Endothelial cell of umbilical vein (primary cell): ENCODE data around the gene SPARC. TPM values are rescaled to one million over a fixed set of nuclear protein-coding genes. Genes with fewer than 3 reads are reported as not detected.
A peak's percentile ranks its signal among the peaks of the same experiment; 100 is the strongest.

Experiments
- BruUV-seq: library from RNA; stranded (reverse); fragments of 400-500 nt; replicated peaks from 2 replicates; lab custom pipeline; 2021; lab: Mats Ljungman, UMichigan
- CTCF ChIA-PET: fragments of 300-600, 350-600 bp; sonication (Branson Sonifier 250); formaldehyde crosslinking; loops from one replicate; lab custom pipeline; 2021; ENCODE audit warnings: antibody characterized with exemption, inconsistent platforms; lab: Charles Lee
- POLR2A ChIA-PET: fragments of 300-600, 350-600 bp; sonication (Branson Sonifier 250); formaldehyde crosslinking; loops from one replicate; lab custom pipeline; 2021; ENCODE audit warnings: antibody characterized with exemption, inconsistent platforms; lab: Charles Lee
- DNase-seq: peaks from one replicate; pipeline ENCODE4 v3.0.0-alpha.2; 2011; ENCODE audit warnings: low read depth, low spot score
- FAIRE-seq: peaks from 2 replicates; lab custom pipeline; 2011; peaks lifted over from hg19 to GRCh38; lab: Jason Lieb, UNC
- H2AFZ ChIP-seq: 2 replicates; pipeline ENCODE4 v1.6.0; 2012; ENCODE audit warnings: low read depth, low read length, control low read depth, inconsistent platforms
- H3K27ac ChIP-seq: 2 replicates; pipeline ENCODE4 v1.5.1; 2011; ENCODE audit warnings: low read depth, mild to moderate bottlenecking, control low read depth, low read length, moderate library complexity; ENCODE audit not compliant: insufficient read depth
- H3K27me3 ChIP-seq, 2 experiments: 2 replicates each; pipeline versions ENCODE4 v1.6.0 to v1.6.1; 2011; ENCODE audit warnings: low read length in 2 of 2, mixed read lengths in 1 of 2; ENCODE audit not compliant: control insufficient read depth in 2 of 2, insufficient read depth in 2 of 2
- H3K36me3 ChIP-seq, 2 experiments: 2 replicates in 1 of 2; 3 replicates in 1 of 2; pipeline ENCODE4 v1.5.1; 2011; ENCODE audit warnings: low read length in 2 of 2, mild to moderate bottlenecking in 1 of 2, moderate library complexity in 1 of 2; ENCODE audit not compliant: control insufficient read depth in 2 of 2, insufficient read depth in 2 of 2; ENCODE audit errors: extremely low read depth in 1 of 2
- H3K4me1 ChIP-seq: 3 replicates; pipeline ENCODE4 v1.5.1; 2011; ENCODE audit warnings: mild to moderate bottlenecking, low read length; ENCODE audit not compliant: control insufficient read depth, insufficient read depth; ENCODE audit errors: extremely low read depth
- H3K4me2 ChIP-seq: 2 replicates; pipeline ENCODE4 v1.6.1; 2011; ENCODE audit warnings: low read length, control low read depth, mixed read lengths; ENCODE audit not compliant: insufficient read depth
- H3K4me3 ChIP-seq, 3 experiments: fragments of 200-600 bp in 1 of 3; sonication (generic), shearing (Covaris generic) in 1 of 3; replicated peaks in 1 of 3; 2 replicates each; pipeline ENCODE4 v1.5.1; 2011 to 2016; ENCODE audit warnings: control low read depth in 3 of 3, low read length in 3 of 3, mild to moderate bottlenecking in 2 of 3, inconsistent platforms in 1 of 3, low read depth in 1 of 3, moderate library complexity in 1 of 3; ENCODE audit not compliant: insufficient read depth in 1 of 3
- H3K79me2 ChIP-seq: 2 replicates; pipeline ENCODE4 v1.6.0; 2012; ENCODE audit warnings: low read length, inconsistent platforms; ENCODE audit not compliant: control insufficient read depth, insufficient read depth
- H3K9ac ChIP-seq: replicated peaks from 2 replicates; pipeline ENCODE3; 2011; ENCODE audit warnings: low read length, control low read depth; ENCODE audit not compliant: insufficient read depth; ENCODE audit errors: extremely low read depth
- H3K9me1 ChIP-seq: replicated peaks from 3 replicates; pipeline ENCODE4 v1.6.0; 2011; ENCODE audit warnings: mild to moderate bottlenecking, low read length; ENCODE audit not compliant: control insufficient read depth, insufficient read depth; ENCODE audit errors: extremely low read depth
- H3K9me3 ChIP-seq: replicated peaks from 2 replicates; pipeline ENCODE4 v1.5.1; 2012; ENCODE audit warnings: low read length, inconsistent platforms; ENCODE audit not compliant: control insufficient read depth, insufficient read depth
- H4K20me1 ChIP-seq: replicated peaks from 2 replicates; pipeline ENCODE3; 2011; ENCODE audit warnings: mild to moderate bottlenecking, low read length; ENCODE audit not compliant: control insufficient read depth, insufficient read depth; ENCODE audit errors: extremely low read depth
- GATA2 ChIP-seq: IDR thresholded peaks from 2 replicates; pipeline ENCODE4 v1.7.0; 2011; ENCODE audit warnings: low read depth, mild to moderate bottlenecking, moderate library complexity, mixed read lengths, low read length; ENCODE audit not compliant: insufficient read length, insufficient read depth
- JUN ChIP-seq: IDR thresholded peaks from 2 replicates; pipeline ENCODE4 v1.6.1; 2011; ENCODE audit warnings: borderline replicate concordance, low read depth; ENCODE audit not compliant: insufficient read length, insufficient read depth
- dilution Hi-C: fragments of 300-500 bp; cut with MboI; formaldehyde crosslinking; loops from one replicate; pipeline ENCODE4 v1.15.0; 2019; ENCODE audit warnings: low sequenced_read_pairs; ENCODE audit not compliant: extremely low pct_ligation_motif_present
- intact Hi-C: fragments of 100-400 bp; cut with micrococcal nuclease; formaldehyde crosslinking; loops from one replicate; pipeline ENCODE4 v1.10.0; 2022
- polyA plus RNA-seq, 4 experiments: library from polyadenylated mRNA; depleted of rRNA in 3 of 4; stranded (reverse) in 3 of 4; unstranded in 1 of 4; fragments of >200 nt; gene quantifications; 2 replicates each; pipeline versions ENCODE4 v1.2.1 to v1.2.3, GENCODE V29; 2011 to 2012; ENCODE audit warnings: missing spikeins in 1 of 4
- total RNA-seq: library from RNA; stranded (reverse); gene quantifications from 2 replicates; pipeline ENCODE4 v1.2.3, GENCODE V29; 2021
- TF ChIP-seq, protein P1 (sequence below): IDR thresholded peaks from 2 replicates; pipeline ENCODE4 v1.6.1; 2011; ENCODE audit not compliant: insufficient read depth, insufficient read length
- TF ChIP-seq, protein P2 (sequence below), 2 donors: IDR thresholded peaks; 1 replicate in 1 of 2; 2 replicates in 1 of 2; pipeline ENCODE4 v1.5.1; 2011; ENCODE audit warnings: low read length in 2 of 2, mild to moderate bottlenecking in 2 of 2, moderate library complexity in 2 of 2, control low read depth in 1 of 2, inconsistent platforms in 1 of 2, low read depth in 1 of 2; ENCODE audit not compliant: insufficient read depth in 1 of 2; ENCODE audit errors: extremely low read depth in 1 of 2

SPARC gene
- total and polyA plus RNA-seq, 2 donors (not counting 3 experiments of a cell fraction or from before 2014, with no cell fraction given): 2,962 to 3,114 TPM

GRCh38 chr5:151696470-151697061, 9.9 kb upstream of the SPARC start:
- dilution Hi-C loops (no loop called here), intact Hi-C loops (no loop called here)
- H2AFZ ChIP-seq: peak overlapping the region; percentile 20
- no peaks in the 10 kb centered on the region for H3K9me3 ChIP-seq
- H3K4me3 ChIP-seq: no peak overlapping the region
- POLR2A ChIA-PET: interaction anchor here (1.8 to 6.3 kb wide), 2 partner anchors 9 to 12 kb away, joined by 4 to 76 read pairs; partner anchors contain the start of gene SPARC
- no TSS peak for BruUV-seq
- H3K9me1 ChIP-seq: no peaks in the 10 kb centered on the region
- CTCF ChIA-PET: interaction anchor here (1.1 to 1.7 kb wide), 6 partner anchors 10 to 45 kb away, joined by 3 to 10 read pairs (median 4); partner anchors contain the start of gene SPARC
- H3K9ac ChIP-seq: no peak overlapping the region
- no peaks in the 10 kb centered on the region for H4K20me1 ChIP-seq
- H3K4me1 ChIP-seq: peaks cover 12% of the 10 kb centered on the region
- no peaks in the 10 kb centered on the region for H3K27me3 ChIP-seq
- H3K4me2 ChIP-seq: no peak overlapping the region
- no peaks in the 10 kb centered on the region for H3K36me3 ChIP-seq
- no peak overlapping the region for H3K27ac ChIP-seq
- H3K79me2 ChIP-seq: no peaks in the 10 kb centered on the region
- FAIRE-seq (no peak), DNase-seq (no peak)
- no peak for TF ChIP-seq GATA2
- TF ChIP-seq, protein P1, sequence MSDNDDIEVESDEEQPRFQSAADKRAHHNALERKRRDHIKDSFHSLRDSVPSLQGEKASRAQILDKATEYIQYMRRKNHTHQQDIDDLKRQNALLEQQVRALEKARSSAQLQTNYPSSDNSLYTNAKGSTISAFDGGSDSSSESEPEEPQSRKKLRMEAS: no peak
- TF ChIP-seq, protein P2, sequence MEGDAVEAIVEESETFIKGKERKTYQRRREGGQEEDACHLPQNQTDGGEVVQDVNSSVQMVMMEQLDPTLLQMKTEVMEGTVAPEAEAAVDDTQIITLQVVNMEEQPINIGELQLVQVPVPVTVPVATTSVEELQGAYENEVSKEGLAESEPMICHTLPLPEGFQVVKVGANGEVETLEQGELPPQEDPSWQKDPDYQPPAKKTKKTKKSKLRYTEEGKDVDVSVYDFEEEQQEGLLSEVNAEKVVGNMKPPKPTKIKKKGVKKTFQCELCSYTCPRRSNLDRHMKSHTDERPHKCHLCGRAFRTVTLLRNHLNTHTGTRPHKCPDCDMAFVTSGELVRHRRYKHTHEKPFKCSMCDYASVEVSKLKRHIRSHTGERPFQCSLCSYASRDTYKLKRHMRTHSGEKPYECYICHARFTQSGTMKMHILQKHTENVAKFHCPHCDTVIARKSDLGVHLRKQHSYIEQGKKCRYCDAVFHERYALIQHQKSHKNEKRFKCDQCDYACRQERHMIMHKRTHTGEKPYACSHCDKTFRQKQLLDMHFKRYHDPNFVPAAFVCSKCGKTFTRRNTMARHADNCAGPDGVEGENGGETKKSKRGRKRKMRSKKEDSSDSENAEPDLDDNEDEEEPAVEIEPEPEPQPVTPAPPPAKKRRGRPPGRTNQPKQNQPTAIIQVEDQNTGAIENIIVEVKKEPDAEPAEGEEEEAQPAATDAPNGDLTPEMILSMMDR (IDR thresholded peaks at IDR 0.05; ENCODE audit: extremely low read depth in 1 of 2, insufficient read depth in 1 of 2, low read depth in 1 of 2, low read length in 2 of 2): no peak

DNA sequence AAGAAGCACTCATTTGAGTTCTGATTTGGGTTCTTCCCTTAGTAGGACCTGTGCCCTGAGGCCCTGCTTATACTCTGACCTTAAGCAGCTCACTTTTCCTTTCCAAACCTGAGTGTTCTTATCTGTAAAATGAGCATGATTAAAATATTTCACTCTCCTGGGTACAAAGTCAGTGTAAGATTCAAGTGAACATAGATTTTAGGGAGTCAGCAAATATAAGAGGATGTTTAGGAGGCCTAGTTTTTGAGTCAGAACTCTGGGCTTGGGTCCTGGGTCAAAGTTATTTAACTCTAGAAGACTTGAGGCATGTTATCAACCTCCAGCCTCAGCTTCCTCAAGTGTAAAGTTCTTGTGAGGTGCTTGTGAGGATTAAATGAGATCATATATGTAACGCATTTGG, 8.7 kb upstream of the SPARC start:
- DNase-seq (no peak), FAIRE-seq (no peak)
- H3K27me3 ChIP-seq: no peaks in the 10 kb centered on the region
- no peak overlapping the region for H3K4me2 ChIP-seq
- no peaks in the 10 kb centered on the region for H3K9me1 ChIP-seq
- no peak overlapping the region for H2AFZ ChIP-seq
- no peak overlapping the region for H3K27ac ChIP-seq
- ChIA-PET POLR2A (interaction anchor here (1.8 to 6.3 kb wide), 2 partner anchors 8 to 11 kb away, joined by 4 to 76 read pairs; partner anchors contain the start of gene SPARC), CTCF (interaction anchor here (1.2 to 1.7 kb wide), 4 partner anchors 8 to 46 kb away, joined by 3 to 10 read pairs (median 4); partner anchors contain the start of gene SPARC)
- no peak overlapping the region for H3K4me3 ChIP-seq
- H3K9ac ChIP-seq: no peak overlapping the region
- no peaks in the 10 kb centered on the region for H4K20me1 ChIP-seq
- H3K9me3 ChIP-seq: no peaks in the 10 kb centered on the region
- peaks cover 12% of the 10 kb centered on the region for H3K4me1 ChIP-seq
- no peaks in the 10 kb centered on the region for H3K79me2 ChIP-seq
- dilution Hi-C loops (no loop called here), intact Hi-C loops (no loop called here)
- no peak for TF ChIP-seq JUN
- TF ChIP-seq, protein P2 (IDR thresholded peaks at IDR 0.05; ENCODE audit: extremely low read depth in 1 of 2, insufficient read depth in 1 of 2, low read depth in 1 of 2, low read length in 2 of 2): no peak
- no TSS peak for BruUV-seq
- no peaks in the 10 kb centered on the region for H3K36me3 ChIP-seq
